Suprapubic skin (tissue), 3 donors: ENCODE data around the gene HAVCR2.
"Not testable (repeated sequence)": the region's sequence is repeated elsewhere in the genome, so short reads cannot be mapped to it uniquely, and the experiment has no call there.

Experiments used
- CTCF ChIP-seq, 2 donors: fragments of 200-600 bp in 1 of 2; fragments of 450-650 bp in 1 of 2; sonication (generic) in 1 of 2; IDR thresholded peaks; one replicate each; pipeline ENCODE4 v1.5.1; 2016 to 2019; ENCODE audit warnings: antibody characterized with exemption in 2 of 2, mild to moderate bottlenecking in 1 of 2, moderate library complexity in 1 of 2
- POLR2A ChIP-seq, 2 donors: fragments of 450-650 bp; IDR thresholded peaks; one replicate each; pipeline ENCODE4 v1.6.1; 2017; ENCODE audit warnings: antibody characterized with exemption in 2 of 2, mild to moderate bottlenecking in 2 of 2, moderate library complexity in 2 of 2

GRCh38 chr5:157047016-157047415 is 61.8 kb downstream of the HAVCR2 start:
- TF ChIP-seq CTCF, POLR2A (IDR thresholded peaks at IDR 0.05): not testable (repeated sequence)
